Measurements from ENCODE around the gene GJA9.

The GJA9 gene

DNA sequence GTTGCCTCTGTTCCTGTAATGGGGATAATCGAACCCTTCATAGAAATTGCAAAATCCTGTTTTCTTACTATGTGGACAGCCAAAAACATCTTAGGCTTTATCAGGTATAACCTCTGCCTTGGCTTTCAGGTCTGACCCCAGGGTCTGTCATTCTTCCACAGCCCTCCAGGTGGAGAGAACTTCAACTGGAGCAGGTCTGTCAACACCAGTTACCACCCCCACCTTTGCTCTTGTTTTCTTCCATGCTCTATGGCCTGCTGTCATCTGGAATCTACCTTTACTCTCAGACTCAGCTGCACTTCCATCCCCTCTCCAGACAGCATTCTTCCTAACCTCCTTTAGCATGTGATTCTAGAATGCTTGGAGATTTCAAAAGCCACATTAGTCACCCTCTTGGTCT is 10.4 kb upstream of the GJA9 start:
- H3K4me3 ChIP-seq (replicated peaks; ENCODE audit: low read depth, low read length): no peak overlapping the region
- no peaks in the 10 kb centered on the region for H3K27me3 ChIP-seq (replicated peaks; ENCODE audit: control insufficient read depth, insufficient read depth, low read length)
- TF ChIP-seq, protein P1, sequence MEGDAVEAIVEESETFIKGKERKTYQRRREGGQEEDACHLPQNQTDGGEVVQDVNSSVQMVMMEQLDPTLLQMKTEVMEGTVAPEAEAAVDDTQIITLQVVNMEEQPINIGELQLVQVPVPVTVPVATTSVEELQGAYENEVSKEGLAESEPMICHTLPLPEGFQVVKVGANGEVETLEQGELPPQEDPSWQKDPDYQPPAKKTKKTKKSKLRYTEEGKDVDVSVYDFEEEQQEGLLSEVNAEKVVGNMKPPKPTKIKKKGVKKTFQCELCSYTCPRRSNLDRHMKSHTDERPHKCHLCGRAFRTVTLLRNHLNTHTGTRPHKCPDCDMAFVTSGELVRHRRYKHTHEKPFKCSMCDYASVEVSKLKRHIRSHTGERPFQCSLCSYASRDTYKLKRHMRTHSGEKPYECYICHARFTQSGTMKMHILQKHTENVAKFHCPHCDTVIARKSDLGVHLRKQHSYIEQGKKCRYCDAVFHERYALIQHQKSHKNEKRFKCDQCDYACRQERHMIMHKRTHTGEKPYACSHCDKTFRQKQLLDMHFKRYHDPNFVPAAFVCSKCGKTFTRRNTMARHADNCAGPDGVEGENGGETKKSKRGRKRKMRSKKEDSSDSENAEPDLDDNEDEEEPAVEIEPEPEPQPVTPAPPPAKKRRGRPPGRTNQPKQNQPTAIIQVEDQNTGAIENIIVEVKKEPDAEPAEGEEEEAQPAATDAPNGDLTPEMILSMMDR (IDR thresholded peaks at IDR 0.05; ENCODE audit: insufficient read depth, low read length, poor library complexity, severe bottlenecking): no peak
- no peak for DNase-seq (ENCODE audit: extremely low read depth, insufficient read length)
- H3K36me3 ChIP-seq (ENCODE audit: control insufficient read depth, insufficient read depth, low read length): no peaks in the 10 kb centered on the region

DNA sequence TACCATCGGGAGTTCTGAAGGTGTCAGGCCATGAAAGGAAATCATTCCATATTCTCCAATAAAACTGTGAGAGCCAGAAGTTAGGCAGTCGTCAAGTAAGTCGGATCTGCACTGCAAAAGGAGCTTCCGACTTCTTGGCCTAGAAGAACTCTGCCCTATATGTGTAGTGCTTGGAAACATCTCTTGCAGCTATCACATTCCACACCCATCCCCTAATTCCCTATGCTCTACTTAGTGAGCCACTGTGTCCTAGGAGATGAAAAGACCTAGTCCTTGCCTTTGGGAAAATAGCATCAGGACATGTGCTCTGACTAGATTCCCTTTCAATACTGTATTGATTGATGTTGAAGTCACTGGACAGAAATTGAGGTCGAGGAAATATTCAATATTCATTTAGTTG is 8.2 kb upstream of the GJA9 start:
- no peak for DNase-seq (ENCODE audit: extremely low read depth, insufficient read length)
- Histone ChIP-seq H3K36me3 (ENCODE audit: control insufficient read depth, insufficient read depth, low read length) (no peaks in the 10 kb centered on the region), H3K4me3 (replicated peaks; ENCODE audit: low read depth, low read length) (no peak overlapping the region), H3K27me3 (replicated peaks; ENCODE audit: control insufficient read depth, insufficient read depth, low read length) (no peaks in the 10 kb centered on the region)
- TF ChIP-seq, protein P1 (IDR thresholded peaks at IDR 0.05; ENCODE audit: insufficient read depth, low read length, poor library complexity, severe bottlenecking): no peak

DNA sequence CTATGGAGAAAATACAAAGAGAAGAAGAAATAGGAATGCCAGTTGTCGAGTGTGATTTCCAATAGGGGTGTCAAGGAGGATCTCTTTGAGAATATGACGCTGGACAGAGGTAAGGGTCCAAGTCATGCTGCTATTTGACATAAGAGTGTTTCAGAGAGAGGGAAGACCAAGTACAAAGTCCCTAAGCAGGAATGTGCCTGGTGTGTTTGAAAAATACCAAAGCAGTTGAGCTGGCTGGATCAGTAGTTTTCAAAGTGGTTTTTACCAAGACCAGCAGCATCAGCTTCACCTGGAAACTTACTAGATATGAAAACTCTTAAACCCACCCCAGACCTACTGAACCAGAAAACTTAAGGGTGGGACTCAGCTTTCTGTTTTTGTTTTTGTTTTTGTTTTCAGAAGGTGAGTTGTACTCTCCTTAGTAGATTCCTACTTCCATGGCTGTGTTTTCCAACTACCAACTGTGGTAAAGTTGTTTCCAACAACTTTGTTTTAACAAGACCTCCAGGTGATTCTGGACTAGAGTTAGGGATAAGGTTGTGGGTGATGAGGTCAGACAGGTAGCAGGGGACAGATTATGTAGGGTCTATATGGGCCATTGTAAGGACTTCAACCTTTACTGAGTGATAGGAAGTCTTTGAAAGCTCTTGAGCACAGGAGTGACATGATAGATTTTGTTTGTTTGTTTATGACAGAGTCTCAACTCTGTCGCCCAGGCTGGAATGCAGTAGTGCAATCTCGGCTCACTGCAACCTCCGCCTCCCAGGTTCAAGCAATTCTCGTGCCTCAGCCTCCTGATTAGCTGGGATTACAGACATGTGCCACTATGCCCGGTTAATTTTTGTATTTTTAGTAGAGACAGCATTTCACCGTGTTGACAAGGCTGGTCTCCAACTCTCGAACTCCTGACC is 7.3 kb upstream of the GJA9 start:
- TF ChIP-seq, protein P1 (IDR thresholded peaks at IDR 0.05; ENCODE audit: insufficient read depth, low read length, poor library complexity, severe bottlenecking): no peak
- DNase-seq (ENCODE audit: extremely low read depth, insufficient read length): no peak
- no peaks in the 10 kb centered on the region for H3K36me3 ChIP-seq (ENCODE audit: control insufficient read depth, insufficient read depth, low read length)
- no peaks in the 10 kb centered on the region for H3K27me3 ChIP-seq (replicated peaks; ENCODE audit: control insufficient read depth, insufficient read depth, low read length)
- no peak overlapping the region for H3K4me3 ChIP-seq (replicated peaks; ENCODE audit: low read depth, low read length)

DNA sequence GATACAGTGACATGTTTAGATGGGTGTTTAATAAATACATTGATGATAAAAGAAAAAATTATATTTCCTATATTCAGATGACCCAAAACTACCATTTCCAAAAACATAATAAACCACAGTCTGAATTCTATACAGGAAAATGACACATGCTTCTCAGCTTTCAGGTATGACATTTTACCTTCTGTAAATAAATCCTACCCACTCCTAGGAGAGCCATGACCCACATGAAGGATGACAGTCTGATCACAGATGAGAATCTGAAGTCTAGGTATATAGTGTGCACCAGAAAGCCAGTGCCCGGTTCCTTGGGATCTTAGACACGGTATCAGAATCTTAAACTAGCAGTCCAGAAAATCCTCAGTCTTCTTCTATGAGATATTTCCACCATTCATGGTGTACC is 3.7 kb upstream of the GJA9 start:
- Histone ChIP-seq H3K27me3 (replicated peaks; ENCODE audit: control insufficient read depth, insufficient read depth, low read length) (no peaks in the 10 kb centered on the region), H3K4me3 (replicated peaks; ENCODE audit: low read depth, low read length) (no peak overlapping the region), H3K36me3 (ENCODE audit: control insufficient read depth, insufficient read depth, low read length) (no peaks in the 10 kb centered on the region)
- no peak for DNase-seq (ENCODE audit: extremely low read depth, insufficient read length)
- TF ChIP-seq, protein P1 (IDR thresholded peaks at IDR 0.05; ENCODE audit: insufficient read depth, low read length, poor library complexity, severe bottlenecking): no peak

DNA sequence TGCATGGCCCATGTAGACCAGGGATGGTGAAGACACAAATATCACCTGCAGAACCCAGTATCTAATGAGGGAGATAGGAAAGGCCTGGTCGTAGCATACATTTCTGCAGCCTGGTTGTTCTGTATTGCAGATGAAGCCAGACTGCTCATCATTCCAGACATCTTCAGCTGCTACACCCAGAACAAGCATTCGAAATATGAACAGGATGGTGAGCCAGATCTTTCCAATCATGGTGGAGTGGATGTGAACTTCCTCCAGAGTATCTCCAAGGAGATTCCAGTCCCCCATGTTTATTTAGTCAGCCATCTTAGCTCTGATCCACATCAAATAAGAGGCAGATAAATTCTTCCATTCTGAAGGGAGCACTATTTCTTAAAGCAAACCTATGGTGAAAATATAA is 5.6 kb downstream of the GJA9 start:
- Histone ChIP-seq H3K27me3 (replicated peaks; ENCODE audit: control insufficient read depth, insufficient read depth, low read length) (no peaks in the 10 kb centered on the region), H3K36me3 (ENCODE audit: control insufficient read depth, insufficient read depth, low read length) (no peaks in the 10 kb centered on the region), H3K4me3 (replicated peaks; ENCODE audit: low read depth, low read length) (no peak overlapping the region)
- TF ChIP-seq, protein P1 (IDR thresholded peaks at IDR 0.05; ENCODE audit: insufficient read depth, low read length, poor library complexity, severe bottlenecking): no peak
- DNase-seq (ENCODE audit: extremely low read depth, insufficient read length): no peak

Measured in GM06990 (cell line).